SKM-1 (cell line): ENCODE data around the gene MEPCE.

Source experiments
- DNase-seq: peaks from one replicate; lab custom pipeline; 2025; ENCODE audit not compliant: unreplicated experiment; lab: John Stamatoyannopoulos, UW

MEPCE gene

GRCh38 chr7:100464210-100464660 is 34.6 kb downstream of the MEPCE start, which contains the start of gene SPACDR:
Gene SPACDR, minus strand, starts transcription at chr7:100464260. Its CDS starts 235 bp downstream, at chr7:100464025.
- DNase-seq: no peak

- DNase-seq: no peak
Measured at GRCh38 chr7:100464791-100465190, 35.2 kb downstream of the MEPCE start.

GRCh38 chr7:100465299-100465698 is 35.7 kb downstream of the MEPCE start:
- DNase-seq: no peak

- DNase-seq: no peak
Measured at GRCh38 chr7:100465702-100466311, 36.2 kb downstream of the MEPCE start.

- DNase-seq: no peak
Measured at GRCh38 chr7:100466653-100467605, 37.3 kb downstream of the MEPCE start.

GRCh38 chr7:100467638-100468373 is 38.2 kb downstream of the MEPCE start:
- DNase-seq: no peak

- DNase-seq: no peak
Measured at GRCh38 chr7:100469227-100470044, 39.8 kb downstream of the MEPCE start.

- DNase-seq: no peak
Measured at GRCh38 chr7:100471021-100471420, 41.4 kb downstream of the MEPCE start.

GRCh38 chr7:100472121-100472851 is 42.7 kb downstream of the MEPCE start:
- no peak for DNase-seq

- DNase-seq: no peak
Measured at GRCh38 chr7:100472854-100473499, 43.3 kb downstream of the MEPCE start.

- no peak for DNase-seq
Measured at GRCh38 chr7:100475549-100475948, 45.9 kb downstream of the MEPCE start.

GRCh38 chr7:100476101-100476780 is 46.6 kb downstream of the MEPCE start:
- no peak for DNase-seq

- no peak for DNase-seq
Measured at GRCh38 chr7:100476903-100477870, 47.6 kb downstream of the MEPCE start.

- no peak for DNase-seq
Measured at GRCh38 chr7:100477871-100478267, 48.2 kb downstream of the MEPCE start.

GRCh38 chr7:100478958-100479660 is 49.5 kb downstream of the MEPCE start, which contains the start of gene TSC22D4:
Gene TSC22D4, minus strand, starts transcription at chr7:100479214. Its CDS starts 1,176 bp downstream, at chr7:100478038.
- DNase-seq: peak; percentile 94

- no peak for DNase-seq
Measured at GRCh38 chr7:100481466-100481865, 51.8 kb downstream of the MEPCE start.

- no peak for DNase-seq
Measured at GRCh38 chr7:100482728-100483089, 53.1 kb downstream of the MEPCE start.
